ENCODE results near the gene PLA2G6. TPM values are rescaled to one million over a fixed set of nuclear protein-coding genes. Genes with fewer than 3 reads are reported as not detected.

PLA2G6 gene
- total and polyA plus RNA-seq, 2 of the 4 experiments (the other 2 are of a cell fraction): 6.1 to 10.3 TPM

GRCh38 chr22:38107692-38108515 lies 73.7 kb downstream of the PLA2G6 start:
- no peak overlapping the region for H2AK9ac ChIP-seq (replicated peaks; ENCODE audit: low read depth, low read length, poor library complexity)
- POLR2A ChIA-PET (ENCODE audit: unreplicated experiment): no interaction called here
- DNase-seq: no peak
- H3K56ac ChIP-seq (ENCODE audit: extremely low read depth, insufficient read depth, low read length): no peak overlapping the region
- TF ChIP-seq USF2 (IDR thresholded peaks at IDR 0.05; ENCODE audit: low read depth, low read length): no peak
- TF ChIP-seq ELK1 (IDR thresholded peaks at IDR 0.05; ENCODE audit: borderline replicate concordance, low read depth, low read length): no peak
- TF ChIP-seq FOS (IDR thresholded peaks at IDR 0.05; ENCODE audit: low read depth, low read length): no peak
- no peak for TF ChIP-seq NFE2L2 (IDR thresholded peaks at IDR 0.05; ENCODE audit: low read depth, low read length)
- no peak for TF ChIP-seq RCOR1 (IDR thresholded peaks at IDR 0.05; ENCODE audit: insufficient replicate concordance, low read length)
- TF ChIP-seq MAFK (IDR thresholded peaks at IDR 0.05; ENCODE audit: low read depth, low read length): no peak
- TF ChIP-seq SMC3 (IDR thresholded peaks at IDR 0.05; ENCODE audit: low read depth, low read length): no peak
- TF ChIP-seq CHD1 (IDR thresholded peaks at IDR 0.05; ENCODE audit: low read depth, low read length): no peak
- no peak for TF ChIP-seq MAZ (IDR thresholded peaks at IDR 0.05; ENCODE audit: borderline replicate concordance, low read depth, low read length)
- TF ChIP-seq RFX5 (IDR thresholded peaks at IDR 0.05; ENCODE audit: low read depth, low read length): no peak
- no peak for TF ChIP-seq BHLHE40 (IDR thresholded peaks at IDR 0.05; ENCODE audit: low read depth, low read length)
- no peak for TF ChIP-seq POLR2A (IDR thresholded peaks at IDR 0.05; ENCODE audit: low read depth, low read length)
- TF ChIP-seq MXI1 (IDR thresholded peaks at IDR 0.05; ENCODE audit: borderline replicate concordance, low read depth, low read length): no peak
- no peak for TF ChIP-seq RAD21 (IDR thresholded peaks at IDR 0.05; ENCODE audit: low read length)
- intact Hi-C loops (cut with micrococcal nuclease) (no loop called here), dilution Hi-C loops (cut with HindIII; ENCODE audit: low sequenced_read_pairs, unreplicated experiment) (no loop called here), in situ Hi-C loops (cut with MboI; ENCODE audit: low sequenced_read_pairs) (no loop called here)
- H3K27ac ChIP-seq (ENCODE audit: insufficient read depth, low read length): no peak overlapping the region
- H2AFZ ChIP-seq (replicated peaks; ENCODE audit: low read length, poor library complexity): no peak overlapping the region
- no peak overlapping the region for H4K8ac ChIP-seq (ENCODE audit: low read depth in 2 of 2, low read length in 2 of 2)
- no peak overlapping the region for H3K9ac ChIP-seq (ENCODE audit: low read depth, low read length)
- H2BK5ac ChIP-seq (ENCODE audit: low read depth, low read length, poor library complexity, severe bottlenecking): no peak overlapping the region
- CTCF ChIA-PET: no interaction called here
- no peak overlapping the region for H3K23ac ChIP-seq (ENCODE audit: low read depth, low read length)
- no peak overlapping the region for H2AK5ac ChIP-seq (ENCODE audit: low read depth, low read length)
- H4K20me1 ChIP-seq (ENCODE audit: insufficient read depth, low read length): no peaks in the 10 kb centered on the region
- ATAC-seq (ENCODE audit: low read depth): no peak
- H2BK120ac ChIP-seq (ENCODE audit: low read depth, low read length): no peak overlapping the region
- no peak overlapping the region for H3K4ac ChIP-seq (ENCODE audit: low read depth, low read length)
- H3K18ac ChIP-seq (ENCODE audit: low read depth, low read length): no peak overlapping the region
- no peaks in the 10 kb centered on the region for H3K9me1 ChIP-seq (ENCODE audit: insufficient read depth, low read length)
- no peak overlapping the region for H3K14ac ChIP-seq (replicated peaks; ENCODE audit: low read depth, low read length)
- no peak overlapping the region for H4K91ac ChIP-seq (ENCODE audit: insufficient read depth, low read depth, low read length)
- H3K9me3 ChIP-seq (ENCODE audit: control insufficient read depth, insufficient read depth, low read length): no peaks in the 10 kb centered on the region
- WGBS, 2 experiments (ENCODE audit: extremely low coverage in 2 of 2, insufficient read length in 1 of 2): 75% methylated on average over 9 of the region's 17 CpGs; no CpG with 5 or more reads in 1 of the 2 experiments
- no TSS peak for BruUV-seq (replicated peaks)
- H3K79me1 ChIP-seq (ENCODE audit: low read depth in 1 of 2, low read length in 2 of 2): no peaks in the 10 kb centered on the region
- H3K4me1 ChIP-seq (ENCODE audit: control insufficient read depth, insufficient read depth, low read length): no peaks in the 10 kb centered on the region
- peaks cover 2% of the 10 kb centered on the region; the same call in 1 of the 2 replicates for H3K27me3 ChIP-seq (ENCODE audit: control insufficient read depth, insufficient read depth, low read length)
- no peak overlapping the region for H3K4me3 ChIP-seq (ENCODE audit: insufficient read depth, low read depth, low read length)
- H2BK20ac ChIP-seq (ENCODE audit: low read depth, low read length): no peak overlapping the region
- no peak overlapping the region for H4K5ac ChIP-seq (ENCODE audit: low read depth, low read length)
- no peaks in the 10 kb centered on the region for H3K36me3 ChIP-seq (ENCODE audit: control insufficient read depth, insufficient read depth, low read length)
- H3K4me2 ChIP-seq (ENCODE audit: low read depth, low read length): no peak overlapping the region
- no peak overlapping the region for H2BK15ac ChIP-seq (ENCODE audit: low read depth, low read length)

All from IMR-90 (cell line).